ENCODE measurements around the gene SLC25A11. TPM values are rescaled to one million over a fixed set of nuclear protein-coding genes. Genes with fewer than 3 reads are reported as not detected.

SLC25A11 gene
- 53.0 and 63.6 TPM in 2 replicates for total RNA-seq

GRCh38 chr17:4939796-4940554 is at the start of gene SLC25A11, which contains the start of gene RNF167:
Gene SLC25A11, minus strand, starts transcription at chr17:4940046. Its CDS starts 136 bp downstream, at chr17:4939910.
Gene RNF167, plus strand, starts transcription at chr17:4940268. Its CDS starts 642 bp downstream, at chr17:4940910.

GRCh38 chr17:4986951-4987766 is 47.3 kb upstream of the SLC25A11 start, which contains the start of gene CAMTA2:
Gene CAMTA2, minus strand, starts transcription at chr17:4987675. Its CDS starts 1,453 bp downstream, at chr17:4986222.

GRCh38 chr17:4967539-4968485 is 28.0 kb upstream of the SLC25A11 start, which contains the start of gene SPAG7:
Gene SPAG7, minus strand, starts transcription at chr17:4967817. Its CDS starts 13 bp downstream, at chr17:4967804.

GRCh38 chr17:4950746-4951204 is 10.9 kb upstream of the SLC25A11 start, which contains the start of gene ENO3:
Gene ENO3, plus strand, starts transcription at chr17:4951119. Its CDS starts 711 bp downstream, at chr17:4951830.

GRCh38 chr17:4948166-4948930 is 8.5 kb upstream of the SLC25A11 start, which contains the start of gene PFN1:
Gene PFN1, minus strand, starts transcription at chr17:4948530. Its CDS starts 136 bp downstream, at chr17:4948394.

GRCh38 chr17:4931963-4932362 is 7.9 kb downstream of the SLC25A11 start, which contains the start of gene GP1BA:
Gene GP1BA, plus strand, starts transcription at chr17:4932277. Its CDS starts 328 bp downstream, at chr17:4932605.

GRCh38 chr17:4903051-4903818 is 36.6 kb downstream of the SLC25A11 start, which contains the start of gene CHRNE:
Gene CHRNE, minus strand, starts transcription at chr17:4903098. Its CDS starts 35 bp downstream, at chr17:4903063.

GRCh38 chr17:4899341-4900230 is 40.3 kb downstream of the SLC25A11 start, which contains the start of gene C17orf107:
Gene C17orf107, plus strand, starts transcription at chr17:4899536. Its CDS starts 227 bp downstream, at chr17:4899763.

Other genes with a start within 250 kb of the SLC25A11 start
- 21.2 and 40.7 TPM in 2 replicates for gene PELP1, start 235.9 kb downstream of the SLC25A11 start, total RNA-seq
- gene ARRB2, start 229.4 kb downstream of the SLC25A11 start, total RNA-seq, result 10.9 and 13.2 TPM in 2 replicates
- 26.4 and 40.1 TPM in 2 replicates for gene MED11, start 208.6 kb downstream of the SLC25A11 start, total RNA-seq
- 0.08 and 0.11 TPM in 2 replicates for gene ZMYND15, start 200.2 kb downstream of the SLC25A11 start, total RNA-seq
- 1.9 and 14.8 TPM in 2 replicates for gene CXCL16, start 200.1 kb downstream of the SLC25A11 start, total RNA-seq
- not detected in 2 replicates for gene TM4SF5, start 168.2 kb downstream of the SLC25A11 start, total RNA-seq
- 0.31 TPM in 1 of 2 replicates, not detected in the other for gene VMO1, start 153.7 kb downstream of the SLC25A11 start, total RNA-seq
- gene GLTPD2, start 151.1 kb downstream of the SLC25A11 start, total RNA-seq, result not detected in 2 replicates
- 272 and 338 TPM in 2 replicates for gene PSMB6, start 143.9 kb downstream of the SLC25A11 start, total RNA-seq
- 19.6 and 23.9 TPM in 2 replicates for gene PLD2, start 132.9 kb downstream of the SLC25A11 start, total RNA-seq
- 43.4 and 65.6 TPM in 2 replicates for gene MINK1, start 106.7 kb downstream of the SLC25A11 start, total RNA-seq
- gene C17orf107, start 40.5 kb downstream of the SLC25A11 start, total RNA-seq, result 1.1 and 2.2 TPM in 2 replicates
- not detected in 2 replicates for gene CHRNE, start 36.9 kb downstream of the SLC25A11 start, total RNA-seq
- not detected in 2 replicates for gene GP1BA, start 7.8 kb downstream of the SLC25A11 start, total RNA-seq
- gene RNF167, start 222 bp upstream of the SLC25A11 start, total RNA-seq, result 50.5 and 60.4 TPM in 2 replicates
- gene PFN1, start 8.5 kb upstream of the SLC25A11 start, total RNA-seq, result 1,881 and 2,020 TPM in 2 replicates
- 0.61 and 0.86 TPM in 2 replicates for gene ENO3, start 11.1 kb upstream of the SLC25A11 start, total RNA-seq
- gene SPAG7, start 27.8 kb upstream of the SLC25A11 start, total RNA-seq, result 64.0 and 77.2 TPM in 2 replicates
- gene CAMTA2, start 47.6 kb upstream of the SLC25A11 start, total RNA-seq, result 9.7 and 22.2 TPM in 2 replicates
- gene INCA1, start 57.5 kb upstream of the SLC25A11 start, total RNA-seq, result 0.08 TPM in 1 of 2 replicates, not detected in the other
- gene KIF1C, start 57.9 kb upstream of the SLC25A11 start, total RNA-seq, result 73.7 and 76.2 TPM in 2 replicates
- gene SLC52A1, start 95.4 kb upstream of the SLC25A11 start, total RNA-seq, result 0.08 and 0.62 TPM in 2 replicates
- gene ZFP3, start 138.4 kb upstream of the SLC25A11 start, total RNA-seq, result 0.30 and 0.94 TPM in 2 replicates
- gene ZNF232, start 171.8 kb upstream of the SLC25A11 start, total RNA-seq, result 5.8 and 5.9 TPM in 2 replicates
- gene USP6, start 176.0 kb upstream of the SLC25A11 start, total RNA-seq, result under 0.01 TPM in 1 of 2 replicates, not detected in the other